HG03280 (cell line): Measurements from ENCODE around the gene PPP2R2D.
A peak's percentile ranks its signal among the peaks of the same experiment; 100 is the strongest.

Source experiments
- ATAC-seq: cut with Tn5 transposase; IDR thresholded peaks from one replicate; pipeline ENCODE4 v1.9.1; 2021; ENCODE audit warnings: mild to moderate bottlenecking, moderate library complexity; ENCODE audit not compliant: unreplicated experiment

Gene PPP2R2D

GRCh38 chr10:131900350-131901152, at the start of gene PPP2R2D:
TSS of gene PPP2R2D (plus strand) at chr10:131901008. CDS start at chr10:131901149, 141 bp downstream.
- ATAC-seq, result peak; percentile 93

- no peak for ATAC-seq
Observed at GRCh38 chr10:131851346-131851745, 49.5 kb upstream of the PPP2R2D start.

GRCh38 chr10:131852176-131852822, 48.5 kb upstream of the PPP2R2D start:
- no peak for ATAC-seq

GRCh38 chr10:131852823-131853609, 47.8 kb upstream of the PPP2R2D start:
- no peak for ATAC-seq

GRCh38 chr10:131853610-131853964, 47.2 kb upstream of the PPP2R2D start:
- no peak for ATAC-seq

GRCh38 chr10:131854579-131855335, 46.1 kb upstream of the PPP2R2D start:
- ATAC-seq, result no peak

GRCh38 chr10:131855461-131856401, 45.1 kb upstream of the PPP2R2D start:
- no peak for ATAC-seq

GRCh38 chr10:131856441-131857094, 44.2 kb upstream of the PPP2R2D start:
- no peak for ATAC-seq

- ATAC-seq, result no peak
Observed at GRCh38 chr10:131857156-131858117, 43.4 kb upstream of the PPP2R2D start.

GRCh38 chr10:131858118-131858515, 42.7 kb upstream of the PPP2R2D start:
- no peak for ATAC-seq

- no peak for ATAC-seq
Observed at GRCh38 chr10:131858583-131859340, 42.0 kb upstream of the PPP2R2D start.

GRCh38 chr10:131859341-131860020, 41.3 kb upstream of the PPP2R2D start:
- ATAC-seq, result no peak

- no peak for ATAC-seq
Observed at GRCh38 chr10:131860311-131860710, 40.5 kb upstream of the PPP2R2D start.

GRCh38 chr10:131860806-131861440, 39.9 kb upstream of the PPP2R2D start:
- no peak for ATAC-seq

- no peak for ATAC-seq
Observed at GRCh38 chr10:131862548-131862947, 38.3 kb upstream of the PPP2R2D start.

GRCh38 chr10:131865223-131865917, 35.4 kb upstream of the PPP2R2D start:
- no peak for ATAC-seq
